Smooth muscle cell (in vitro differentiated cells): Measurements from ENCODE around the gene ERC1. TPM values are rescaled to one million over a fixed set of nuclear protein-coding genes. Genes with fewer than 3 reads are reported as not detected.

Experiments used
- DNase-seq: peaks from one replicate; lab custom pipeline; 2025; ENCODE audit not compliant: unreplicated experiment; lab: John Stamatoyannopoulos, UW
- H2AFZ ChIP-seq: fragments of 200-600 bp; sonication (generic); 2 replicates; pipeline ENCODE4 v1.6.0; 2016; ENCODE audit warnings: antibody characterized with exemption, low read depth, mild to moderate bottlenecking
- H3F3A ChIP-seq: fragments of 200-600 bp; sonication (generic); 2 replicates; pipeline ENCODE4 v1.6.0; 2017; ENCODE audit warnings: antibody characterized with exemption, low read depth
- H3K27ac ChIP-seq: fragments of 200-600 bp; sonication (generic); 2 replicates; pipeline ENCODE4 v1.5.1; 2016; ENCODE audit warnings: low read depth, mild to moderate bottlenecking
- H3K27me3 ChIP-seq: fragments of 200-600 bp; sonication (generic); 2 replicates; pipeline ENCODE4 v1.6.1; 2016; ENCODE audit warnings: low read depth, mild to moderate bottlenecking
- H3K36me3 ChIP-seq: fragments of 200-600 bp; sonication (generic); 2 replicates; pipeline ENCODE4 v1.5.1; 2016; ENCODE audit warnings: low read depth
- H3K4me1 ChIP-seq: fragments of 200-600 bp; sonication (generic); 2 replicates; pipeline ENCODE4 v1.5.1; 2016; ENCODE audit warnings: low read depth
- H3K4me2 ChIP-seq: fragments of 200-600 bp; sonication (generic); 2 replicates; pipeline ENCODE4 v1.6.0; 2016; ENCODE audit warnings: mild to moderate bottlenecking
- H3K4me3 ChIP-seq: fragments of 200-600 bp; sonication (generic); 2 replicates; pipeline ENCODE4 v1.5.1; 2016; ENCODE audit warnings: mild to moderate bottlenecking
- H3K79me2 ChIP-seq: fragments of 200-600 bp; sonication (generic); 2 replicates; pipeline ENCODE4 v1.6.0; 2016; ENCODE audit warnings: low read depth, mild to moderate bottlenecking
- H3K9ac ChIP-seq: fragments of 200-600 bp; sonication (generic); 2 replicates; pipeline ENCODE4 v1.6.0; 2016; ENCODE audit warnings: low read depth
- H3K9me3 ChIP-seq: fragments of 200-600 bp; sonication (generic); replicated peaks from 2 replicates; pipeline ENCODE4 v1.5.1; 2016; ENCODE audit warnings: low read depth
- H4K20me1 ChIP-seq: fragments of 200-600 bp; sonication (generic); 2 replicates; pipeline ENCODE4 v1.6.0; 2016; ENCODE audit warnings: low read depth
- WGBS: methylation state at CpG from one replicate; pipeline ENCODE4 v1.1.7; 2016; ENCODE audit warnings: low lambda C conversion rate; 5-methylcytosine and 5-hydroxymethylcytosine counted together
- polyA plus RNA-seq: library from polyadenylated mRNA; unstranded; fragments of >200 nt; fragmentation: Nextera tagmentation; extraction: Ambion mirVana; gene quantifications from 2 replicates; pipeline ENCODE4 v1.2.1, GENCODE V29; 2016
- total RNA-seq: library from RNA; depleted of rRNA; stranded (reverse); fragments of >200 nt; gene quantifications from 2 replicates; pipeline ENCODE4 v1.2.3, GENCODE V29; 2014
- TF ChIP-seq, protein P1 (sequence below): fragments of 200-600 bp; sonication (generic); IDR thresholded peaks from 2 replicates; pipeline ENCODE4 v1.5.1; 2017; ENCODE audit warnings: borderline replicate concordance, mild to moderate bottlenecking, antibody characterized with exemption; ENCODE audit not compliant: insufficient read depth, poor library complexity, severe bottlenecking

ERC1 gene
- total and polyA plus RNA-seq, 2 experiments from 2014 or later: 13.8 to 17.6 TPM

- H3K4me2 ChIP-seq: no peak overlapping the region
- no peak overlapping the region for H3K9ac ChIP-seq
- no peak overlapping the region for H3K27ac ChIP-seq
- no peak for DNase-seq
- TF ChIP-seq, protein P1, sequence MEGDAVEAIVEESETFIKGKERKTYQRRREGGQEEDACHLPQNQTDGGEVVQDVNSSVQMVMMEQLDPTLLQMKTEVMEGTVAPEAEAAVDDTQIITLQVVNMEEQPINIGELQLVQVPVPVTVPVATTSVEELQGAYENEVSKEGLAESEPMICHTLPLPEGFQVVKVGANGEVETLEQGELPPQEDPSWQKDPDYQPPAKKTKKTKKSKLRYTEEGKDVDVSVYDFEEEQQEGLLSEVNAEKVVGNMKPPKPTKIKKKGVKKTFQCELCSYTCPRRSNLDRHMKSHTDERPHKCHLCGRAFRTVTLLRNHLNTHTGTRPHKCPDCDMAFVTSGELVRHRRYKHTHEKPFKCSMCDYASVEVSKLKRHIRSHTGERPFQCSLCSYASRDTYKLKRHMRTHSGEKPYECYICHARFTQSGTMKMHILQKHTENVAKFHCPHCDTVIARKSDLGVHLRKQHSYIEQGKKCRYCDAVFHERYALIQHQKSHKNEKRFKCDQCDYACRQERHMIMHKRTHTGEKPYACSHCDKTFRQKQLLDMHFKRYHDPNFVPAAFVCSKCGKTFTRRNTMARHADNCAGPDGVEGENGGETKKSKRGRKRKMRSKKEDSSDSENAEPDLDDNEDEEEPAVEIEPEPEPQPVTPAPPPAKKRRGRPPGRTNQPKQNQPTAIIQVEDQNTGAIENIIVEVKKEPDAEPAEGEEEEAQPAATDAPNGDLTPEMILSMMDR: no peak
- WGBS: 94% methylated on average over 3 of the region's 3 CpGs
- no peaks in the 10 kb centered on the region for H3K36me3 ChIP-seq
- no peak overlapping the region for H3K4me3 ChIP-seq
- H3F3A ChIP-seq: no peaks in the 10 kb centered on the region
- H3K4me1 ChIP-seq: no peaks in the 10 kb centered on the region
- no peaks in the 10 kb centered on the region for H4K20me1 ChIP-seq
- H2AFZ ChIP-seq: no peak overlapping the region
- no peaks in the 10 kb centered on the region for H3K27me3 ChIP-seq
- no peaks in the 10 kb centered on the region for H3K9me3 ChIP-seq
- no peaks in the 10 kb centered on the region for H3K79me2 ChIP-seq
These were observed 434.3 kb downstream of the ERC1 start for GRCh38 chr12:1425396-1425729.

DNA sequence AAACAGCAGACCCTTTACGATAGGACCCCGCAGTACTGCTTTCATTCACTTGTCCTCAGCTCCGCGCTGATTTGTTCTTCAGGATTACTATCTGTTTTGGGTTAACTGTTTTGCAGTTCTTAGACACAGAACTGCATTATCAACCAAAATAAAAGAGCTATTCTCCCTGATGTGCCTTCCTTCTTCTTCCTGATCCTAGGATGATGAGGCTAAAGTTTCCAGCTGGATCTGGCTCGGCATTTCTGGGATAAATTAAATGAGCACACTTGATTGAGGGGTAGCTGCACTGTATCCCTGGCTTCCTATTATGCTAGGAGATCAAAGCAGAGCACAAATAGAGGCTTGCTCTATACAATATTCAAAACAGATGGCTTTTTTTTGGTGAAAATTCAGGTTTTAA lies 437.6 kb downstream of the ERC1 start:
- H3K27ac ChIP-seq: no peak overlapping the region
- WGBS: 95% methylated on average over 5 of the region's 5 CpGs
- H3K79me2 ChIP-seq: no peaks in the 10 kb centered on the region
- H3K4me3 ChIP-seq: no peak overlapping the region
- DNase-seq: no peak
- no peaks in the 10 kb centered on the region for H3K9me3 ChIP-seq
- H3F3A ChIP-seq: no peaks in the 10 kb centered on the region
- no peak overlapping the region for H2AFZ ChIP-seq
- H4K20me1 ChIP-seq: peaks cover 3% of the 10 kb centered on the region
- no peak overlapping the region for H3K4me2 ChIP-seq
- no peak overlapping the region for H3K9ac ChIP-seq
- no peaks in the 10 kb centered on the region for H3K27me3 ChIP-seq
- H3K36me3 ChIP-seq: no peaks in the 10 kb centered on the region
- H3K4me1 ChIP-seq: no peaks in the 10 kb centered on the region
- TF ChIP-seq, protein P1: no peak

GRCh38 chr12:1429980-1430379 lies 439.0 kb downstream of the ERC1 start:
- no peak overlapping the region for H3K9ac ChIP-seq
- no peak overlapping the region for H2AFZ ChIP-seq
- no peak overlapping the region for H3K27ac ChIP-seq
- no peak for DNase-seq
- no peaks in the 10 kb centered on the region for H3K79me2 ChIP-seq
- H3K4me2 ChIP-seq: no peak overlapping the region
- no peaks in the 10 kb centered on the region for H3F3A ChIP-seq
- H3K9me3 ChIP-seq: no peaks in the 10 kb centered on the region
- TF ChIP-seq, protein P1: no peak
- no peaks in the 10 kb centered on the region for H3K36me3 ChIP-seq
- H3K4me3 ChIP-seq: no peak overlapping the region
- H3K4me1 ChIP-seq: no peaks in the 10 kb centered on the region
- no peaks in the 10 kb centered on the region for H3K27me3 ChIP-seq
- peaks cover 3% of the 10 kb centered on the region for H4K20me1 ChIP-seq
- WGBS: 58% methylated on average over 4 of the region's 4 CpGs

DNA sequence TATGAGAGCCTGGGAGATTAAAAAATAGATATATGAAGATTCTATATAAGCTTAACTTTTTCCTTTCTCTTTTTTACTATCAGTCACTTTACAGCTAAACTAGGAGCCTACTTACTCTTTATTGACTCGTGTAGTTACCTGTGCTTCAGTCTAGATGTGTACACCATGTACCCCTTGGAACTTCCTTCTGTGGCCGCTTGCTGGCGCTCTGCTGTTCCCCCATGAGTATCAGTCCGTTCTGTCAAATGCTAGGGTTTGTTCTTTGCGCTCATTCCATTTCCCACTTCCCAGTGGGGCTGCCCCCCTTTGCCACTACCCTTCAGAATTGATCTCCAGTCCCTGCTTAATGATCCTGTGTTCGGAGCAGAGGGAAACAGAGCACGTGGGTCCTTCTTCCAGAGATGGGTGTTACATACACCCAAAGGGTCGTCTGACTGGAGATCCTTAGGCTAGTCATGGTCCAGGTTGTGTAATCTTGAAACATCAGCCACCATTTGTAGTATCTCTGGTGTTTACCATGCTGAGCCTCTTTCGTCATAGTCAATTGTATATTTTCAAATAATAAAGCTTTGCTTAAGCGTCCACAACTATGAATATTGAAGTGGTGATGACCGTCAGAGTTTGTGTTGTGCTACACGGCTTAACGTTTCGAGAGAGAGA lies 443.4 kb downstream of the ERC1 start:
- 90% methylated on average over 14 of the region's 14 CpGs for WGBS
- Histone ChIP-seq H2AFZ (no peak overlapping the region), H3K4me2 (no peak overlapping the region), H3F3A (no peaks in the 10 kb centered on the region), H3K27ac (no peak overlapping the region), H3K79me2 (no peaks in the 10 kb centered on the region), H3K27me3 (no peaks in the 10 kb centered on the region), H3K36me3 (no peaks in the 10 kb centered on the region), H3K9ac (no peak overlapping the region), H3K4me3 (no peak overlapping the region), H3K9me3 (no peaks in the 10 kb centered on the region), H3K4me1 (no peaks in the 10 kb centered on the region), H4K20me1 (peaks cover 3% of the 10 kb centered on the region)
- TF ChIP-seq, protein P1: no peak
- DNase-seq: no peak
